ENCODE measurements around the gene THOC3. TPM values are rescaled to one million over a fixed set of nuclear protein-coding genes. Genes with fewer than 3 reads are reported as not detected.
"Not testable (repeated sequence)": the region's sequence is repeated elsewhere in the genome, so short reads cannot be mapped to it uniquely, and the experiment has no call there.

The THOC3 gene, protein sequence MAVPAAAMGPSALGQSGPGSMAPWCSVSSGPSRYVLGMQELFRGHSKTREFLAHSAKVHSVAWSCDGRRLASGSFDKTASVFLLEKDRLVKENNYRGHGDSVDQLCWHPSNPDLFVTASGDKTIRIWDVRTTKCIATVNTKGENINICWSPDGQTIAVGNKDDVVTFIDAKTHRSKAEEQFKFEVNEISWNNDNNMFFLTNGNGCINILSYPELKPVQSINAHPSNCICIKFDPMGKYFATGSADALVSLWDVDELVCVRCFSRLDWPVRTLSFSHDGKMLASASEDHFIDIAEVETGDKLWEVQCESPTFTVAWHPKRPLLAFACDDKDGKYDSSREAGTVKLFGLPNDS
- 82.7 and 87.1 TPM in 2 replicates for total RNA-seq (2021; fragmentation: NEBNext Ultra II Directional; extraction: Animal tissue kit (Norgen Biotek cat#: 25700))
- 60.2 and 65.9 TPM in 2 replicates for polyA plus RNA-seq (2011; rRNA removed)
- 81.4 TPM for polyA plus RNA-seq (2011; cell fraction: cytosol; rRNA removed)
- polyA plus RNA-seq (2011; cell fraction: nucleus; rRNA removed): 45.0 TPM
- 48.5 to 102 TPM (median 78.4 TPM) in 4 replicates for polyA plus RNA-seq (2012, experiment 1 of 2)
- polyA plus RNA-seq (2012, experiment 2 of 2): 42.7 TPM
- polyA plus RNA-seq (2013, experiment 1 of 2): 39.7 TPM
- polyA plus RNA-seq (2013, experiment 2 of 2): 45.8 TPM
- 178 and 217 TPM in 2 replicates for polyA minus RNA-seq (2011; rRNA and poly(A)+ RNA removed)
- polyA minus RNA-seq (2011; cell fraction: cytosol; rRNA and poly(A)+ RNA removed): 56.9 TPM
- polyA minus RNA-seq (2011; cell fraction: nucleus; rRNA and poly(A)+ RNA removed): 90.4 TPM
- long read RNA-seq, experiment 1, transcript THOC3-201 (6 exons, 1,589 nt): major isoform, 28 of 53 reads
- long read RNA-seq, experiment 1, partial matches to known transcripts: 11 of 53 reads
- long read RNA-seq, experiment 1, other reads (novel, unspliced or antisense): 12 of 53 reads
- long read RNA-seq, experiment 2, partial matches to known transcripts: 21 of 27 reads
- long read RNA-seq, experiment 2, other reads (novel, unspliced or antisense): 4 of 27 reads

GRCh38 chr5:175967471-175968372 lies at the start of gene THOC3:
Gene THOC3, minus strand, starts transcription at chr5:175968315. Its CDS starts 107 bp downstream, at chr5:175968208.
- peak; percentile 50 for FAIRE-seq

More at GRCh38 chr5:175967471-175968372, at the start of gene THOC3:
- H4K20me1 ChIP-seq (replicated peaks in 1 of 2; ENCODE audit: control insufficient read depth in 1 of 2, insufficient read depth in 2 of 2, low read length in 2 of 2); H2BK120ac ChIP-seq (replicated peaks; ENCODE audit: low read depth, low read length); H3K79me2 ChIP-seq (ENCODE audit: control insufficient read depth in 1 of 2, insufficient read depth in 2 of 2, low read length in 2 of 2); H4K91ac ChIP-seq (replicated peaks; ENCODE audit: insufficient read length, low read length); H3K18ac ChIP-seq (ENCODE audit: extremely low read depth, low read length); CTCF ChIA-PET (ENCODE audit: partially characterized antibody); H2BK12ac ChIP-seq (ENCODE audit: low read depth, low read length); H3K27me3 ChIP-seq (replicated peaks in 1 of 4; ENCODE audit: control insufficient read depth in 3 of 4, extremely low read depth in 1 of 4, insufficient read depth in 3 of 4, low read length in 3 of 4); H2BK15ac ChIP-seq (ENCODE audit: low read length); H3K9me3 ChIP-seq (ENCODE audit: insufficient read depth in 2 of 2, low read depth in 1 of 2, low read length in 1 of 2); H2AFZ ChIP-seq (ENCODE audit: low read length); H3K4me1 ChIP-seq (replicated peaks in 1 of 4; ENCODE audit: control insufficient read depth in 3 of 4, insufficient read depth in 4 of 4, low read length in 3 of 4); H3K4ac ChIP-seq (replicated peaks; ENCODE audit: insufficient read length, low read depth, low read length); H3K56ac ChIP-seq (replicated peaks; ENCODE audit: insufficient read length, low read depth, low read length); H3K23me2 ChIP-seq (ENCODE audit: low read depth, low read length); H3K36me3 ChIP-seq (ENCODE audit: control insufficient read depth in 2 of 4, insufficient read depth in 4 of 4, low read length in 3 of 4); H3K14ac ChIP-seq (ENCODE audit: insufficient read length); H3K23ac ChIP-seq (ENCODE audit: insufficient read length); H2BK20ac ChIP-seq (ENCODE audit: low read length); H3K79me1 ChIP-seq (ENCODE audit: low read depth, low read length); H2AK5ac ChIP-seq (ENCODE audit: low read depth, low read length); H2BK5ac ChIP-seq (ENCODE audit: low read depth, low read length); H4K8ac ChIP-seq (ENCODE audit: extremely low read depth, insufficient read depth, low read length); POLR2A ChIA-PET (ENCODE audit: partially characterized antibody): not testable (repeated sequence)
- Histone ChIP-seq H3K9ac (replicated peaks in 1 of 4; ENCODE audit: extremely low read depth in 1 of 4, low read depth in 3 of 4, low read length in 3 of 4) (peak within 1 kb of the TSS; percentile 37 to 82 (median 60); a peak in 5 of 7 replicates), H3K27ac (ENCODE audit: low read depth, low read length) (0 out of 2 replicates have a peak within 1 kb of the TSS, but pooled peaks have one; percentile 42), H4K5ac (ENCODE audit: insufficient read length, low read depth, low read length) (peak within 1 kb of the TSS; percentile 33), H3K4me2 (ENCODE audit: insufficient read depth in 1 of 2, low read depth in 2 of 2, low read length in 2 of 2) (peak within 1 kb of the TSS in 1 of 2 experiments; percentile 53; a peak in 2 of 4 replicates), H3K4me3 (ENCODE audit: extremely low read depth in 1 of 4, insufficient read depth in 2 of 4, low read depth in 3 of 4, low read length in 4 of 4) (peak within 1 kb of the TSS; percentile 46 to 66 (median 60))
- peak; percentile 31 to 84 for DNase-seq (ENCODE audit: low read depth in 1 of 2, low spot score in 2 of 2)
- TF ChIP-seq POLR2AphosphoS5 (IDR thresholded peaks at IDR 0.05; ENCODE audit: low read depth, low read length) (peak; percentile 47), POLR2A (IDR thresholded peaks at IDR 0.05; ENCODE audit: control extremely low read depth in 1 of 2, low read depth in 2 of 2, low read length in 2 of 2) (peak in 1 of 2 experiments; percentile 57; a peak in 1 of 3 replicates), TBP (IDR thresholded peaks at IDR 0.05; ENCODE audit: low read depth, low read length) (0 out of 2 replicates have a peak, but pooled peaks have one; percentile 22), NRF1 (IDR thresholded peaks at IDR 0.05; ENCODE audit: low read depth, low read length) (peak; percentile 56), KDM4A (IDR thresholded peaks at IDR 0.05; ENCODE audit: low read depth, low read length, severe bottlenecking) (peak; percentile 26), PHF8 (conservative IDR thresholded peaks at IDR 0.05; ENCODE audit: low read depth, low read length) (peak; percentile 52; the same call in 1 of the 2 replicates), TAF1 (IDR thresholded peaks at IDR 0.05; ENCODE audit: low read depth, low read length) (peak; percentile 61)
- 2% methylated on average over 43 of the region's 67 CpGs; no CpG with 5 or more reads in 1 of the 2 experiments for WGBS, 2 experiments (ENCODE audit: extremely low coverage in 1 of 2, insufficient coverage in 1 of 2, insufficient read length in 1 of 2, insufficient replicate concordance in 2 of 2, low coverage in 1 of 2, low lambda C conversion rate in 2 of 2, missing lambda C conversion rate in 1 of 2)
